ENCODE results near the gene GAK. TPM values are rescaled to one million over a fixed set of nuclear protein-coding genes. Genes with fewer than 3 reads are reported as not detected.
"Not testable (repeated sequence)": the region's sequence is repeated elsewhere in the genome, so short reads cannot be mapped to it uniquely, and the experiment has no call there.

The GAK gene
- total RNA-seq, 2 experiments from 2014 or later: 87.6 to 96.8 TPM

DNA sequence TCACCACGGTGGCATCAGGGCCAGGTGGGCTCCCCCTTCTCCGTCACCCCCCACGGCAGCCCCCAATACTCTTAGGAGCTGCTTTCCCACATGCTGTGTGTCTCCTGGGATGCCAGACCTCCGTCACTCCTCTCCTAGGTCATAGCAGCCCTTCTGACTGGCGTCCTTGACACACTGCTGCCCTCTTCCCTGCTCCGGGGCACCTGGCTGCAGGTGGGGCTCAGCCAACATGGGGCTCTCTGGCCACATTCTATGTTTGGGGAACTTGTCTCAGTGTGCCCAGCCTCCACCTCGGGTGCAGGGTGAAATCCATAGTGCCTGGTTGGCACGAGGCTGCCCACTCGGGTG is 14.0 kb upstream of the GAK start:
- intact Hi-C loops (cut with micrococcal nuclease): no loop called here
- no peak overlapping the region for H3K4me3 Mint-ChIP-seq
- no peaks in the 10 kb centered on the region for H3K9me3 Mint-ChIP-seq
- H3K36me3 Mint-ChIP-seq (ENCODE audit: low read depth): peaks cover 2% of the 10 kb centered on the region
- no peak for DNase-seq
- H3K4me1 Mint-ChIP-seq (ENCODE audit: low read depth): peaks cover 11% of the 10 kb centered on the region
- H3K27ac Mint-ChIP-seq: no peak overlapping the region
- CTCF ChIA-PET: no interaction called here
- no peaks in the 10 kb centered on the region for H3K27me3 Mint-ChIP-seq (ENCODE audit: low read depth)

GRCh38 chr4:945274-946102 is 13.4 kb upstream of the GAK start:
- peak; percentile 1 for DNase-seq
- peaks cover 2% of the 10 kb centered on the region for H3K36me3 Mint-ChIP-seq (ENCODE audit: low read depth)
- peaks cover 11% of the 10 kb centered on the region for H3K4me1 Mint-ChIP-seq (ENCODE audit: low read depth)
- intact Hi-C loops (cut with micrococcal nuclease): no loop called here
- CTCF ChIA-PET: no interaction called here
- H3K27ac Mint-ChIP-seq: no peak overlapping the region
- H3K27me3 Mint-ChIP-seq (ENCODE audit: low read depth): no peaks in the 10 kb centered on the region
- no peak overlapping the region for H3K4me3 Mint-ChIP-seq
- H3K9me3 Mint-ChIP-seq: no peaks in the 10 kb centered on the region

DNA sequence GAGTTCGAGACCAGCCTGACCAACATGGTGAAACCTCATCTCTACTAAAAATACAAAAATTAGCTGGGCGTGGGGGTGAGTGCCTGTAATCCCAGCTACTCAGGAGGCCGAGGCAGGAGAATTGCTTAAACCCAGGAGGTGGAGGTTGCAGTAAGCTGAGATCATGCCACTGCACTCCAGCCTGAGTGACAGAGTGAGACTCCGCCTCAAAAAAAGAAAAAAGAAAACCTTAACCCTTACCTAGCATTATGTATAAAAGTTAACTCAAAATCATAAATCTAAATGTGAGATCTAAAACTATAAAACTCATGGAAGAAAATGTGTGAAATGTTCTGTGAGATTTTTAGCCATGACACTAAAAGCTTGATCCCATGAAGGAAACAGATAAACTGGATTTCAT is 7.4 kb upstream of the GAK start:
- H3K36me3 Mint-ChIP-seq (ENCODE audit: low read depth); H3K9me3 Mint-ChIP-seq; CTCF ChIA-PET; intact Hi-C loops (cut with micrococcal nuclease); H3K4me3 Mint-ChIP-seq; H3K27ac Mint-ChIP-seq; DNase-seq; H3K27me3 Mint-ChIP-seq (ENCODE audit: low read depth); H3K4me1 Mint-ChIP-seq (ENCODE audit: low read depth): not testable (repeated sequence)

DNA sequence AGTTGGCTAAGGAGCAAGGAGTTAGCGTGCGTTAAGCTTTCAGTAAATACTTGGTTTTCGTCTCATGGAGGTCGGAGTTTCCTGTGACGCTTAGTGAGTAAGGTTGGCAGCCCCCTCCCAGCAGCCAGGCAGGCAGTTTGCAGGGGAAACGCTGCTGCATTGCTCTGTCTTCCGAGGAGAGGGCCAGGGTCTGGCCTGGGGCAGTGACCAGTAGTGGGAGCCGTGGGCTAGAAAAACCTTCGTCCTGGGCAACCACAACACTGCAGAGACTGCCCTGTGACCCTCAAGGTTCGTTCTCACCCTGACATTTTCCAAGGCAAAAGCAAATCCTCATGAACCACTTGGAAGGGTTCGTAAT is 576 bp upstream of the GAK start:
- Mint-ChIP-seq H3K9me3 (no peaks in the 10 kb centered on the region), H3K4me1 (ENCODE audit: low read depth) (peaks cover 45% of the 10 kb centered on the region)

DNA sequence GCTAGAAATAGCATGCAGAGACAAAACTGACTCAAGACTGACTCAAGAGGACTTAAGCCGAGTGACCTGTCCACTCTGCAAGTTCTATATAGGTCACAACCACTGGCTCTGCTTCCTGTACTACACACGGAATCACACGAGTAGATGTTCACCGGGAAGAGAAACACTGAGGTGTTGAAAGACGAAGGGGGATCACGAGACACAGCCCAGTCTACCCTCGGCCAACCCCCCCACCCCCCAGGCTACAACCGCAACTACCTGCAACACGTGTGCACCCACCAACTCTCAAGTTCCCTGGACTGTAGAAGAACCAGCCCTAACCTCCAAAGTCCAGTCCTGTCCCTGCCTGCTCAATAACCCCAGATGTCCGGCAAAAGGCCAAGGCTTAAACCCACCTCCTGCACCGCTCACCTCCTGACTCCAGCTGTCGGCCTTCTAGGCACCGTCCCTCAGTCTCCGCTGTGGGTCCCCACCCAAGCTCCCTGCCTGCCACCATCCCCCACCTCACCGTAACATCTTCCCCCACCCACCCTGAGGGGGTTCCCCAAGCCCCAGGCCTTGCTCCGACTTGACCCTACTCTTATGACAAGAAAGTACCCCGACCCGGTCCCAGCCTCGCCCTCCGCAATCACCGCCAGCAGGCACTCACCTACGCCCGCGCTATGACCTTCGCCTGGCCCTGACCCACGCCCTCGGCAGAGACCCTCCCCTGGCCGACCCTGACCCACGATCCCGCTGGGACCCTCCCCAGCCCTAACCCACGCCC is 739 bp downstream of the GAK start:
- peak; percentile 20 for DNase-seq
- CTCF ChIA-PET: interaction anchor here (1.1 to 1.4 kb wide), 2 partner anchors 56 to 190 kb away, joined by 4 to 9 read pairs; partner anchors contain the start of gene IDUA
- H3K9me3 Mint-ChIP-seq: no peaks in the 10 kb centered on the region
- peak overlapping the region; percentile 89 for H3K27ac Mint-ChIP-seq
- peaks cover 46% of the 10 kb centered on the region for H3K4me1 Mint-ChIP-seq (ENCODE audit: low read depth)
- H3K4me3 Mint-ChIP-seq: peak overlapping the region; percentile 94
- intact Hi-C loops (cut with micrococcal nuclease): loop anchor here (5.0 kb wide), 1 partner anchor 751 kb away; the partner anchor contains the start of gene FAM53A
- H3K27me3 Mint-ChIP-seq (ENCODE audit: low read depth): no peaks in the 10 kb centered on the region
- H3K36me3 Mint-ChIP-seq (ENCODE audit: low read depth): no peaks in the 10 kb centered on the region

More for the DNA sequence above, 576 bp upstream of the GAK start:
- Mint-ChIP-seq H3K27ac (peak overlapping the region; percentile 90), H3K36me3 (ENCODE audit: low read depth) (no peaks in the 10 kb centered on the region), H3K27me3 (ENCODE audit: low read depth) (no peaks in the 10 kb centered on the region), H3K4me3 (peak overlapping the region; percentile 94)
- intact Hi-C loops (cut with micrococcal nuclease): loop anchor here (1.0 to 5.0 kb wide), 5 partner anchors 8 to 750 kb away; partner anchors contain the start of genes FAM53A and PCGF3
- DNase-seq: no peak
- CTCF ChIA-PET: interaction anchor here (0.6 to 1.1 kb wide), 4 partner anchors 31 to 640 kb away, joined by 3 to 5 read pairs (median 4); no protein-coding TSS in a partner anchor

DNA sequence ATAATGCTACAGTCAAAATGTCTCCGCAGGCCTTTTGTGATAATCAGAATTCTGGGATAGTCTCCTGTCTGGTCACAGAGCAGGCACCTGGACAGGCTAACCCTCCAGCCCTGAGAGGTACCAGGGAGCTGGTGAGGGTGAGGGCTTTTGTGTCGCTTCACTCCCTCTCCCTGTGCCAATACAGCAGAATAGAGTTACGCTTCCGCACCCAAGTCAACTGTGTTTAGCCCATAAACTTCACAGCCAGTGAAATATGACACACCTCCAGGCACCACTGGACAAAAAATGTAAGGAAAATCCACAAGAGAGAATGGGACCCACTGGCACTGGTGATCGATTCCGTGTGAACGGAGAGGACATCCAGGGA is 1.3 kb downstream of the GAK start:
- H3K9me3 Mint-ChIP-seq: no peaks in the 10 kb centered on the region
- H3K4me3 Mint-ChIP-seq: peak overlapping the region; percentile 94
- no peaks in the 10 kb centered on the region for H3K27me3 Mint-ChIP-seq (ENCODE audit: low read depth)
- CTCF ChIA-PET: interaction anchor here (1.4 kb wide), 1 partner anchor 56 kb away, joined by 9 read pairs; the partner anchor contains the start of gene IDUA
- peaks cover 48% of the 10 kb centered on the region for H3K4me1 Mint-ChIP-seq (ENCODE audit: low read depth)
- intact Hi-C loops (cut with micrococcal nuclease): loop anchor here (1.0 to 5.0 kb wide), 2 partner anchors 10 to 751 kb away; partner anchors contain the start of gene FAM53A
- peaks cover 1% of the 10 kb centered on the region for H3K36me3 Mint-ChIP-seq (ENCODE audit: low read depth)
- no peak overlapping the region for H3K27ac Mint-ChIP-seq
- no peak for DNase-seq

DNA sequence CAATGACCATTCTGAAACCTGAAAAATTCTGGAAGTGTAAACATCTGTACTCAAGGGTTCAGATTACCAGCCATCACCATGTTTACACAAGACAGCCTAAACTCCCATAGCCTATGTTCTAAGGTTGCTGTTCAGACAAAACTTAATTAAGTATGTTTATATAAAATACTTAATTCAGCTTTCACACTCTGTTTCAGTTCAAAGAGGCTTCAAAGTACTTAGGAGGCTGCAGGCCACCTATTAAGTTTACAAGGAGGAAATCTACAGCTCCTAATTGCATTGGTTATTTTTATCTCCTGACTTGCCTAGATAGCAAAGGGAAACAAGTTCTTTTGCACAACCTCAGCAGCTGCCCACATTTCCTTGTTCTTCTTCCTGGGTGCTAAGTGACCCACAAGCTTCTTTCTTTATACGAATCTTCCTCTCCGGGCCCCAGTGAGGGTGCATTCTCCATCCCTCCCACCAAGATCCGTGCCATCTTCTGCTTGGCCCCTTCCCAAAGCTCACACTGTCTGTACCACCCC is 2.0 kb downstream of the GAK start:
- no peaks in the 10 kb centered on the region for H3K27me3 Mint-ChIP-seq (ENCODE audit: low read depth)
- peak overlapping the region; percentile 72 for H3K27ac Mint-ChIP-seq
- H3K36me3 Mint-ChIP-seq (ENCODE audit: low read depth): peaks cover 1% of the 10 kb centered on the region
- H3K4me3 Mint-ChIP-seq: peak overlapping the region; percentile 94
- intact Hi-C loops (cut with micrococcal nuclease): loop anchor here (1.0 to 5.0 kb wide), 2 partner anchors 9 to 752 kb away; partner anchors contain the start of gene FAM53A
- H3K9me3 Mint-ChIP-seq: no peaks in the 10 kb centered on the region
- DNase-seq: no peak
- CTCF ChIA-PET: interaction anchor here (1.4 kb wide), 1 partner anchor 57 kb away, joined by 9 read pairs; the partner anchor contains the start of gene IDUA
- H3K4me1 Mint-ChIP-seq (ENCODE audit: low read depth): peaks cover 50% of the 10 kb centered on the region

GRCh38 chr4:929096-929765 is 2.9 kb downstream of the GAK start:
- peaks cover 1% of the 10 kb centered on the region for H3K36me3 Mint-ChIP-seq (ENCODE audit: low read depth)
- no peak overlapping the region for H3K27ac Mint-ChIP-seq
- peaks cover 58% of the 10 kb centered on the region for H3K4me1 Mint-ChIP-seq (ENCODE audit: low read depth)
- CTCF ChIA-PET: no interaction called here
- no peaks in the 10 kb centered on the region for H3K27me3 Mint-ChIP-seq (ENCODE audit: low read depth)
- H3K4me3 Mint-ChIP-seq: no peak overlapping the region
- H3K9me3 Mint-ChIP-seq: no peaks in the 10 kb centered on the region
- DNase-seq: no peak
- intact Hi-C loops (cut with micrococcal nuclease): no loop called here

- peaks cover 62% of the 10 kb centered on the region for H3K4me1 Mint-ChIP-seq (ENCODE audit: low read depth)
- H3K27me3 Mint-ChIP-seq (ENCODE audit: low read depth); CTCF ChIA-PET; intact Hi-C loops (cut with micrococcal nuclease); H3K27ac Mint-ChIP-seq; DNase-seq; H3K36me3 Mint-ChIP-seq (ENCODE audit: low read depth); H3K4me3 Mint-ChIP-seq; H3K9me3 Mint-ChIP-seq: not testable (repeated sequence)
These were observed 4.5 kb downstream of the GAK start for GRCh38 chr4:927566-927965.

DNA sequence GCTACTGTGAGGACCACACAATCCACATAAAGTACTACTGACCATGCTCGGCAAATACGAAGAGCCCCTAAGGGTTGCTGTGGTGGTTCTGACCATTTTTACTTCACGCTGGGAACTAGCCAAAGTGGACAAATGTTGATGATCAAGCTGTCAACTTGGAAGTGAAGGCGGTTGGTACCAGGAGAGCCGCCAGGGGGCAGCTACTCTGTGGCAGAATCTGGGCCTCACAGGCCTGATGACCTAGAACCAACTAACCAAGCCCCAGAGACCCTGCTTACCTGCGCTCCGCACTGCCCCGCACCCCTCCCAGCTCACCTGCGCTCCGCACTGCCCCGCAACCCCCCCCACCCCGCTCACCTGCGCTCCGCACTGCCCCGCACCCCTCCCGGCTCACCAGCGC is 5.6 kb downstream of the GAK start:
- H3K4me3 Mint-ChIP-seq: no peak overlapping the region
- no peak overlapping the region for H3K27ac Mint-ChIP-seq
- H3K36me3 Mint-ChIP-seq (ENCODE audit: low read depth): peaks cover 4% of the 10 kb centered on the region
- no peak for DNase-seq
- no peaks in the 10 kb centered on the region for H3K9me3 Mint-ChIP-seq
- CTCF ChIA-PET: no interaction called here
- peaks cover 71% of the 10 kb centered on the region for H3K4me1 Mint-ChIP-seq (ENCODE audit: low read depth)
- intact Hi-C loops (cut with micrococcal nuclease): no loop called here
- H3K27me3 Mint-ChIP-seq (ENCODE audit: low read depth): no peaks in the 10 kb centered on the region

DNA sequence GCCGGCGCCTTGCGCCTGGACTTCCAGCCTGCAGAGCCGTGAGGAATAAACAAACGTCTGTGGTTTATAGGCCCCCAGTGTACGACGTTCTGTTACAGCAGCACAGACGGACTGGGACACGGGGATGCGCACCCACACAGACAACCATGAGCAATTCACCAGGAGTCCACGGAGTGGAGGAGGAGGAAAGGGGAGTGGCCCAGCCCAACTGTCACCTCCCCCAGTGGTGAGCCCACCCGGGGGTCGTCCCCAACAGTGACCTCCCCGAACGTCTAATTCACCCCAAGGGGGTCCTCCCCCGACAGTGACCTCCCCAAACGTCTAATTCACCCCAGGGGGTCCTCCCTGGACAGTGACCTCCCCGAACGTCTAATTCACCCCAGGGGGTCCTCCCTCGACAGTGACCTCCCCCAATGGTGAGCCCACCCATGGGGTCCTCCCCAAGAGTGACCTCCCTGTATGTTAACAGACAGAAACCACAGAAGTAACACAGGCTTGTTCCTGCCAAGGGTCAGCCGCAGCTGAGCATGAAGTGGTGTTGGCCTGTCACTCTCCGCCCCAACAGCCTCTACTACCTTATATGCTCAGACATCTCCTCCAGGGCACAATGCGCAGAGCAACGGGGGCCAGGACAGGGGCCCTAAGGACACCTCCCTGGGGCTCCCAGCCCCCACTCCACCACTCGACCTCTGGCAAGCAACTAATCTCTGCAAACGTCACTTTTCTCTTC is 6.2 kb downstream of the GAK start:
- no peak overlapping the region for H3K4me3 Mint-ChIP-seq
- H3K36me3 Mint-ChIP-seq (ENCODE audit: low read depth): peaks cover 4% of the 10 kb centered on the region
- H3K4me1 Mint-ChIP-seq (ENCODE audit: low read depth): peaks cover 72% of the 10 kb centered on the region
- intact Hi-C loops (cut with micrococcal nuclease): no loop called here
- no peaks in the 10 kb centered on the region for H3K27me3 Mint-ChIP-seq (ENCODE audit: low read depth)
- no peak for DNase-seq
- CTCF ChIA-PET: no interaction called here
- no peaks in the 10 kb centered on the region for H3K9me3 Mint-ChIP-seq
- peak overlapping the region; percentile 90 for H3K27ac Mint-ChIP-seq

Data from activated naive CD4-positive, alpha-beta T cell treated with anti-CD3 and anti-CD28 coated beads for 36 hours (primary cell).